Measurements from ENCODE around the gene SDK1. TPM values are rescaled to one million over a fixed set of nuclear protein-coding genes. Genes with fewer than 3 reads are reported as not detected.
"Not testable (repeated sequence)": the region's sequence is repeated elsewhere in the genome, so short reads cannot be mapped to it uniquely, and the experiment has no call there.

The SDK1 gene
- total RNA-seq, 2 donors from 2014 or later = 4.8 to 13.2 TPM

- intact Hi-C loops (cut with DNase I) = no loop called here
- Histone ChIP-seq H3K4me1 (replicated peaks) (no peaks in the 10 kb centered on the region), H3K4me3 (no peak overlapping the region), H3K27ac (no peak overlapping the region), H3K27me3 (replicated peaks; ENCODE audit: insufficient read depth) (no peaks in the 10 kb centered on the region), H3K36me3 (no peaks in the 10 kb centered on the region), H3K9me3 (no peaks in the 10 kb centered on the region)
- WGBS = 96% methylated on average over 8 of the region's 8 CpGs
- DNase-seq (ENCODE audit: low spot score) = no peak
- TF ChIP-seq POLR2A (IDR thresholded peaks at IDR 0.05) = no peak
Observed at GRCh38 chr7:3937146-3937545, 636.1 kb downstream of the SDK1 start.

- 94% methylated on average over 14 of the region's 14 CpGs for WGBS
- H3K27me3 ChIP-seq (replicated peaks; ENCODE audit: insufficient read depth) = no peaks in the 10 kb centered on the region
- H3K27ac ChIP-seq = no peak overlapping the region
- H3K4me3 ChIP-seq = no peak overlapping the region
- no peaks in the 10 kb centered on the region for H3K36me3 ChIP-seq
- intact Hi-C loops (cut with DNase I) = no loop called here
- H3K9me3 ChIP-seq = no peaks in the 10 kb centered on the region
- DNase-seq (ENCODE audit: low spot score) = no peak
- H3K4me1 ChIP-seq (replicated peaks) = no peaks in the 10 kb centered on the region
- TF ChIP-seq POLR2A (IDR thresholded peaks at IDR 0.05) (no peak), CTCF (IDR thresholded peaks at IDR 0.05) (no peak), POLR2AphosphoS5 (IDR thresholded peaks at IDR 0.05) (no peak)
Observed at GRCh38 chr7:3937605-3938004, 636.6 kb downstream of the SDK1 start.

GRCh38 chr7:3941706-3942105, 640.7 kb downstream of the SDK1 start:
- H3K9me3 ChIP-seq; H3K36me3 ChIP-seq; H3K4me3 ChIP-seq; DNase-seq (ENCODE audit: low spot score); H3K27me3 ChIP-seq (replicated peaks; ENCODE audit: insufficient read depth); H3K27ac ChIP-seq; intact Hi-C loops (cut with DNase I); H3K4me1 ChIP-seq (replicated peaks): not testable (repeated sequence)
- WGBS = 90% methylated on average over 12 of the region's 12 CpGs

- no peak for DNase-seq (ENCODE audit: low spot score)
- H3K4me3 ChIP-seq = no peak overlapping the region
- TF ChIP-seq POLR2AphosphoS5 (IDR thresholded peaks at IDR 0.05) (no peak), CTCF (IDR thresholded peaks at IDR 0.05) (no peak), POLR2A (IDR thresholded peaks at IDR 0.05) (no peak)
- H3K27me3 ChIP-seq (replicated peaks; ENCODE audit: insufficient read depth) = no peaks in the 10 kb centered on the region
- H3K27ac ChIP-seq = no peak overlapping the region
- intact Hi-C loops (cut with DNase I) = no loop called here
- no peaks in the 10 kb centered on the region for H3K36me3 ChIP-seq
- H3K4me1 ChIP-seq (replicated peaks) = no peaks in the 10 kb centered on the region
- H3K9me3 ChIP-seq = no peaks in the 10 kb centered on the region
- 64% methylated on average over 4 of the region's 4 CpGs for WGBS
Observed at GRCh38 chr7:3942276-3942675, 641.2 kb downstream of the SDK1 start.

- H3K27me3 ChIP-seq (replicated peaks; ENCODE audit: insufficient read depth) = no peaks in the 10 kb centered on the region
- no peak overlapping the region for H3K27ac ChIP-seq
- no peak overlapping the region for H3K4me3 ChIP-seq
- intact Hi-C loops (cut with DNase I) = no loop called here
- no peaks in the 10 kb centered on the region for H3K36me3 ChIP-seq
- DNase-seq (ENCODE audit: low spot score) = no peak
- 70% methylated on average over 30 of the region's 30 CpGs for WGBS
- no peak for TF ChIP-seq POLR2A (IDR thresholded peaks at IDR 0.05)
- no peak for TF ChIP-seq CTCF (IDR thresholded peaks at IDR 0.05)
- no peak for TF ChIP-seq POLR2AphosphoS5 (IDR thresholded peaks at IDR 0.05)
- H3K9me3 ChIP-seq = no peaks in the 10 kb centered on the region
- no peaks in the 10 kb centered on the region for H3K4me1 ChIP-seq (replicated peaks)
Observed at GRCh38 chr7:3942816-3943745, 642.0 kb downstream of the SDK1 start.
